IMR-90 (cell line): ENCODE results near the gene MTERF2. TPM values are rescaled to one million over a fixed set of nuclear protein-coding genes. Genes with fewer than 3 reads are reported as not detected.

ENCODE experiments used
- ATAC-seq: fragments of 200-7000 bp; cut with Tn5 transposase; 2 replicates; pipeline ENCODE4 v1.9.1; 2020; ENCODE audit warnings: low read depth, mild to moderate bottlenecking, moderate library complexity
- BruUV-seq: library from RNA; stranded (reverse); fragments of 400-500 nt; replicated peaks from 2 replicates; lab custom pipeline; 2021; lab: Mats Ljungman, UMichigan
- CTCF ChIA-PET: fragments of 300-600 bp; formaldehyde crosslinking; extraction: SDS; loops from one replicate; lab custom pipeline; 2021; ENCODE audit warnings: antibody characterized with exemption; lab: Yijun Ruan, JAX
- POLR2A ChIA-PET: fragments of 300-600 bp; sonication (Branson Sonifier 250); formaldehyde crosslinking; loops from one replicate; lab custom pipeline; 2022; ENCODE audit warnings: antibody characterized with exemption; ENCODE audit not compliant: unreplicated experiment; lab: Charles Lee
- DNase-seq: peaks from one replicate; pipeline ENCODE4 v3.0.0; 2013
- H2AFZ ChIP-seq: replicated peaks from 2 replicates; pipeline ENCODE3; 2013; ENCODE audit warnings: low read length, mild to moderate bottlenecking; ENCODE audit not compliant: poor library complexity
- H2AK5ac ChIP-seq: 2 replicates; pipeline ENCODE4 v1.6.1; 2013; ENCODE audit warnings: low read depth, low read length, inconsistent platforms
- H2AK9ac ChIP-seq: replicated peaks from 2 replicates; pipeline ENCODE3; 2013; ENCODE audit warnings: mild to moderate bottlenecking, low read depth, low read length, moderate library complexity; ENCODE audit not compliant: poor library complexity
- H2BK120ac ChIP-seq: 2 replicates; pipeline ENCODE4 v1.6.1; 2013; ENCODE audit warnings: low read depth, low read length, inconsistent platforms
- H2BK15ac ChIP-seq: 3 replicates; pipeline ENCODE4 v1.6.1; 2013; ENCODE audit warnings: low read depth, low read length, inconsistent platforms
- H2BK20ac ChIP-seq: 2 replicates; pipeline ENCODE4 v1.6.1; 2013; ENCODE audit warnings: low read depth, mild to moderate bottlenecking, inconsistent platforms, low read length, moderate library complexity
- H2BK5ac ChIP-seq: 2 replicates; pipeline ENCODE4 v1.6.1; 2013; ENCODE audit warnings: mild to moderate bottlenecking, low read depth, low read length, inconsistent platforms; ENCODE audit not compliant: poor library complexity, severe bottlenecking
- H3K14ac ChIP-seq: replicated peaks from 2 replicates; pipeline ENCODE4 v1.6.1; 2013; ENCODE audit warnings: low read depth, low read length, inconsistent platforms
- H3K18ac ChIP-seq: 2 replicates; pipeline ENCODE4 v1.6.1; 2013; ENCODE audit warnings: low read depth, low read length, control low read depth
- H3K23ac ChIP-seq: 2 replicates; pipeline ENCODE4 v1.6.1; 2013; ENCODE audit warnings: low read depth, low read length, inconsistent platforms
- H3K27ac ChIP-seq: 2 replicates; pipeline ENCODE4 v1.5.1; 2013; ENCODE audit warnings: mild to moderate bottlenecking, control low read depth, low read length; ENCODE audit not compliant: insufficient read depth
- H3K27me3 ChIP-seq: 2 replicates; pipeline ENCODE4 v1.6.1; 2013; ENCODE audit warnings: low read length; ENCODE audit not compliant: control insufficient read depth, insufficient read depth
- H3K36me3 ChIP-seq: 2 replicates; pipeline ENCODE4 v1.6.1; 2013; ENCODE audit warnings: low read length, mixed read lengths; ENCODE audit not compliant: control insufficient read depth, insufficient read depth
- H3K4ac ChIP-seq: 2 replicates; pipeline ENCODE4 v1.6.1; 2013; ENCODE audit warnings: low read depth, low read length, inconsistent platforms
- H3K4me1 ChIP-seq: 2 replicates; pipeline ENCODE4 v1.6.1; 2013; ENCODE audit warnings: low read length, mixed read lengths; ENCODE audit not compliant: control insufficient read depth, insufficient read depth
- H3K4me2 ChIP-seq: 2 replicates; pipeline ENCODE4 v1.6.1; 2013; ENCODE audit warnings: low read depth, mild to moderate bottlenecking, control low read depth, low read length, moderate library complexity
- H3K4me3 ChIP-seq: 2 replicates; pipeline ENCODE4 v1.5.1; 2013; ENCODE audit warnings: low read depth, mild to moderate bottlenecking, control low read depth, low read length, moderate library complexity; ENCODE audit not compliant: insufficient read depth
- H3K56ac ChIP-seq: 2 replicates; pipeline ENCODE4 v1.6.1; 2013; ENCODE audit warnings: low read length, inconsistent platforms; ENCODE audit not compliant: insufficient read depth; ENCODE audit errors: extremely low read depth
- H3K79me1 ChIP-seq, 2 experiments: 2 replicates each; pipeline ENCODE4 v1.6.1; 2013; ENCODE audit warnings: low read length in 2 of 2, inconsistent platforms in 1 of 2, low read depth in 1 of 2
- H3K9ac ChIP-seq: 2 replicates; pipeline ENCODE4 v1.6.1; 2013; ENCODE audit warnings: low read depth, low read length, control low read depth
- H3K9me1 ChIP-seq: 2 replicates; pipeline ENCODE4 v1.6.1; 2013; ENCODE audit warnings: low read length, inconsistent platforms; ENCODE audit not compliant: insufficient read depth
- H3K9me3 ChIP-seq: 2 replicates; pipeline ENCODE4 v1.6.1; 2013; ENCODE audit warnings: low read length; ENCODE audit not compliant: control insufficient read depth, insufficient read depth
- H4K20me1 ChIP-seq: 2 replicates; pipeline ENCODE4 v1.6.1; 2013; ENCODE audit warnings: low read length, inconsistent platforms; ENCODE audit not compliant: insufficient read depth
- H4K5ac ChIP-seq: 2 replicates; pipeline ENCODE4 v1.6.1; 2013; ENCODE audit warnings: mild to moderate bottlenecking, low read depth, low read length, control low read depth
- H4K8ac ChIP-seq, 2 experiments: 2 replicates each; pipeline ENCODE4 v1.6.1; 2013; ENCODE audit warnings: low read depth in 2 of 2, low read length in 2 of 2, control low read depth in 1 of 2, inconsistent platforms in 1 of 2
- H4K91ac ChIP-seq: 2 replicates; pipeline ENCODE4 v1.6.1; 2013; ENCODE audit warnings: low read depth, low read length, inconsistent platforms; ENCODE audit not compliant: insufficient read depth
- BHLHE40 ChIP-seq: fragments of 150-350 bp; IDR thresholded peaks from 2 replicates; pipeline ENCODE4 v1.6.1; 2016; ENCODE audit warnings: mild to moderate bottlenecking, low read depth, low read length
- CEBPB ChIP-seq: IDR thresholded peaks from 2 replicates; pipeline ENCODE4 v1.6.1; 2012; ENCODE audit warnings: low read depth, low read length, improper control_type of control experiment
- CHD1 ChIP-seq: IDR thresholded peaks from 2 replicates; pipeline ENCODE4 v1.6.1; 2012; ENCODE audit warnings: low read depth, low read length, improper control_type of control experiment
- CTCF ChIP-seq: conservative IDR thresholded peaks from 2 replicates; pipeline ENCODE4 v1.5.1; 2012; ENCODE audit warnings: mild to moderate bottlenecking, low read depth, low read length, improper control_type of control experiment
- ELK1 ChIP-seq: fragments of 150-350 bp; IDR thresholded peaks from 2 replicates; pipeline ENCODE4 v1.6.1; 2016; ENCODE audit warnings: low read depth, mild to moderate bottlenecking, low read length, moderate library complexity, borderline replicate concordance
- FOS ChIP-seq: fragments of 150-350 bp; IDR thresholded peaks from 2 replicates; pipeline ENCODE4 v1.6.1; 2016; ENCODE audit warnings: low read depth, low read length
- MAFK ChIP-seq: IDR thresholded peaks from 2 replicates; pipeline ENCODE4 v1.6.1; 2012; ENCODE audit warnings: low read depth, low read length, improper control_type of control experiment
- MAZ ChIP-seq: IDR thresholded peaks from 2 replicates; pipeline ENCODE4 v1.6.1; 2012; ENCODE audit warnings: low read depth, mild to moderate bottlenecking, low read length, improper control_type of control experiment, moderate library complexity, borderline replicate concordance
- MXI1 ChIP-seq: IDR thresholded peaks from 2 replicates; pipeline ENCODE4 v1.6.1; 2012; ENCODE audit warnings: low read depth, mild to moderate bottlenecking, low read length, moderate library complexity, borderline replicate concordance
- NFE2L2 ChIP-seq: fragments of 150-350 bp; IDR thresholded peaks from 2 replicates; pipeline ENCODE4 v1.6.1; 2016; ENCODE audit warnings: low read depth, mild to moderate bottlenecking, low read length
- POLR2A ChIP-seq: IDR thresholded peaks from 2 replicates; pipeline ENCODE4 v1.6.1; 2012; ENCODE audit warnings: mild to moderate bottlenecking, low read depth, low read length
- RAD21 ChIP-seq: IDR thresholded peaks from 2 replicates; pipeline ENCODE4 v1.6.1; 2012; ENCODE audit warnings: low read length, improper control_type of control experiment
- RCOR1 ChIP-seq: IDR thresholded peaks from 2 replicates; pipeline ENCODE4 v1.6.1; 2012; ENCODE audit warnings: mild to moderate bottlenecking, low read length, improper control_type of control experiment; ENCODE audit not compliant: insufficient replicate concordance
- RFX5 ChIP-seq: IDR thresholded peaks from 2 replicates; pipeline ENCODE4 v1.8.0; 2012; ENCODE audit warnings: low read depth, mild to moderate bottlenecking, low read length, moderate library complexity
- SMC3 ChIP-seq: fragments of 150-350 bp; IDR thresholded peaks from 2 replicates; pipeline ENCODE4 v1.6.1; 2016; ENCODE audit warnings: low read depth, mild to moderate bottlenecking, antibody characterized with exemption, low read length, moderate library complexity
- USF2 ChIP-seq: fragments of 150-350 bp; IDR thresholded peaks from 2 replicates; pipeline ENCODE4 v1.6.1; 2017; ENCODE audit warnings: mild to moderate bottlenecking, antibody characterized with exemption, low read length, low read depth
- dilution Hi-C: fragments of 300-500 bp; cut with HindIII; formaldehyde crosslinking; loops from one replicate; pipeline ENCODE4 v1.14.3; 2018; ENCODE audit warnings: low sequenced_read_pairs; ENCODE audit not compliant: unreplicated experiment
- in situ Hi-C: fragments of 300-500 bp; cut with MboI; formaldehyde crosslinking; loops from 3 replicates; pipeline ENCODE4 v1.14.3; 2019; ENCODE audit warnings: low sequenced_read_pairs, inconsistent platforms, mixed read lengths
- intact Hi-C: fragments of 100-400 bp; cut with micrococcal nuclease; formaldehyde crosslinking; loops from 2 replicates; pipeline ENCODE4 v1.10.0; 2022
- polyA plus RNA-seq, 3 experiments: library from polyadenylated mRNA; depleted of rRNA; stranded (reverse); fragments of >200 nt; gene quantifications; 2 replicates each; pipeline ENCODE4 v1.2.3, GENCODE V29; 2012; ENCODE audit warnings: low replicate concordance in 1 of 3
- total RNA-seq: library from RNA; depleted of rRNA; stranded (reverse); fragments of >200 nt; gene quantifications from 2 replicates; pipeline ENCODE4 v1.2.3, GENCODE V29; 2012

Gene MTERF2
- total and polyA plus RNA-seq, 2 of the 4 experiments (the other 2 are of a cell fraction), result 3.0 to 3.8 TPM

GRCh38 chr12:106947461-106947860 is 39.5 kb downstream of the MTERF2 start:
- POLR2A ChIA-PET, result no interaction called here
- no peaks in the 10 kb centered on the region for H3K79me1 ChIP-seq
- ATAC-seq, result no peak

More at GRCh38 chr12:106947461-106947860, 39.5 kb downstream of the MTERF2 start:
- H3K4ac ChIP-seq, result no peak overlapping the region
- no peak for DNase-seq
- no peak overlapping the region for H4K8ac ChIP-seq
- H3K36me3 ChIP-seq, result no peaks in the 10 kb centered on the region
- no peaks in the 10 kb centered on the region for H3K9me1 ChIP-seq
- H2AK9ac ChIP-seq, result no peak overlapping the region
- no peaks in the 10 kb centered on the region for H3K4me1 ChIP-seq
- no peak overlapping the region for H3K18ac ChIP-seq
- no peak overlapping the region for H2BK5ac ChIP-seq
- H2AK5ac ChIP-seq, result no peak overlapping the region
- no peak overlapping the region for H3K23ac ChIP-seq
- no peak overlapping the region for H3K4me3 ChIP-seq
- H2BK20ac ChIP-seq, result no peak overlapping the region
- no TSS peak for BruUV-seq
- no peaks in the 10 kb centered on the region for H4K20me1 ChIP-seq
- no peak overlapping the region for H3K14ac ChIP-seq
- TF ChIP-seq BHLHE40 (no peak), MAZ (no peak), RCOR1 (no peak), FOS (no peak), NFE2L2 (no peak), CEBPB (no peak), RFX5 (no peak), MAFK (no peak), USF2 (no peak), SMC3 (no peak), MXI1 (no peak), CHD1 (no peak), POLR2A (no peak), RAD21 (no peak), ELK1 (no peak), CTCF (no peak)
- no peaks in the 10 kb centered on the region; the same call in 1 of the 2 replicates for H3K9me3 ChIP-seq
- intact Hi-C loops (no loop called here), in situ Hi-C loops (no loop called here), dilution Hi-C loops (no loop called here)
- H4K5ac ChIP-seq, result no peak overlapping the region
- no peaks in the 10 kb centered on the region for H3K27me3 ChIP-seq
- no peak overlapping the region for H2AFZ ChIP-seq
- H3K27ac ChIP-seq, result no peak overlapping the region
- CTCF ChIA-PET, result no interaction called here
- H3K9ac ChIP-seq, result no peak overlapping the region
- H4K91ac ChIP-seq, result no peak overlapping the region
- no peak overlapping the region for H2BK15ac ChIP-seq
- H3K4me2 ChIP-seq, result no peak overlapping the region
- no peak overlapping the region for H3K56ac ChIP-seq
- H2BK120ac ChIP-seq, result no peak overlapping the region
